Articular chondrocyte of knee joint (primary cell): Measurements from ENCODE around the gene PIANP. TPM values are rescaled to one million over a fixed set of nuclear protein-coding genes. Genes with fewer than 3 reads are reported as not detected.

Experiments used
- small RNA-seq: library from RNA; depleted of rRNA; stranded (forward); fragments of <200 nt; gene quantifications from one replicate; pipeline ENCODE3, GENCODE V24; 2012
- total RNA-seq: library from RNA; depleted of rRNA; stranded (reverse); fragments of >200 nt; gene quantifications from 2 replicates; pipeline ENCODE4 v1.2.3, GENCODE V29; 2012

PIANP gene, protein sequence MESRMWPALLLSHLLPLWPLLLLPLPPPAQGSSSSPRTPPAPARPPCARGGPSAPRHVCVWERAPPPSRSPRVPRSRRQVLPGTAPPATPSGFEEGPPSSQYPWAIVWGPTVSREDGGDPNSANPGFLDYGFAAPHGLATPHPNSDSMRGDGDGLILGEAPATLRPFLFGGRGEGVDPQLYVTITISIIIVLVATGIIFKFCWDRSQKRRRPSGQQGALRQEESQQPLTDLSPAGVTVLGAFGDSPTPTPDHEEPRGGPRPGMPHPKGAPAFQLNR
- 0.11 and 0.13 TPM in 2 replicates for total RNA-seq

GRCh38 chr12:6700646-6701051 lies at the start of gene PIANP:
Gene PIANP, minus strand, starts transcription at chr12:6700815. Its CDS starts 2,754 bp downstream, at chr12:6698061.

DNA sequence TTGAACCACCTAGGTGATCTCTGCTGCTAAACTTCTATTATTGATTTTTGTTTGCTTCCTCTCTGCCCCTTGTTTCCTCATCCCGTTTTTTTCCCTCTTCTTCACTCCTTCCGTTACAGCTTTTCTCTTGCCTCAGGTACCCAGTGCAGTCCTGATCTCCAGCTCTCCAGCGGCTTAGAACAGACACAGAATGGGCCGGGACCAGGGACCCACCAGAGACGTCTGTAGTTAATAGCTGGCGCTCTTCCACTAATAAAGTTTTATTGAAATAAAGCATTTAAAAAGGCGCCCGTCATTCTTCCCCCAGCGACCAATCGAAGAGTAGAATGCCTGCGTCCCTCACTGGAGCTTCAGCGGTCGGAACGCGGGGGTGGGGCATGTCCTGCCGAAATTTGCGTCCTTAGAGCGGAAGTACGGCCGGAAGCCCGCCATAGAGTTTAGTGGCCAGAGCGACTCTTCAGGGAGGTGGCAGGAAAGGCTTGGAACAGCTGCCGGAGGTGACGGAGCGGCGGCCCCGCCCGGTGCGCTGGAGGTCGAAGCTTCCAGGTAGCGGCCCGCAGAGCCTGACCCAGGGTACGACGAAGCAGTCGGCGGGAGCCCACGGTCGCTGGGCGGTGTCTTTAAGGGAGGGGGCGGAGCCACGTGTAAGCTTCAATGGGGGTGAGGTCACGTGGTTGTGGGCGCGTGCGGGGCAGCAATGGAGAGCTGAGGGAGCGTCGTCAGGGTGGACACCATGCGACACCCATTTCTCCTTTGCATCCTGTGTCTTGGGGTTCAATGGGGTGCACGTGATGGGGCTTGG lies 23.2 kb upstream of the PIANP start, which contains the start of gene COPS7A:
Gene COPS7A (plus strand): TSS at position 440 of the 802 bp plus-strand sequence. CDS start 611 bp downstream, outside the sequence.

DNA sequence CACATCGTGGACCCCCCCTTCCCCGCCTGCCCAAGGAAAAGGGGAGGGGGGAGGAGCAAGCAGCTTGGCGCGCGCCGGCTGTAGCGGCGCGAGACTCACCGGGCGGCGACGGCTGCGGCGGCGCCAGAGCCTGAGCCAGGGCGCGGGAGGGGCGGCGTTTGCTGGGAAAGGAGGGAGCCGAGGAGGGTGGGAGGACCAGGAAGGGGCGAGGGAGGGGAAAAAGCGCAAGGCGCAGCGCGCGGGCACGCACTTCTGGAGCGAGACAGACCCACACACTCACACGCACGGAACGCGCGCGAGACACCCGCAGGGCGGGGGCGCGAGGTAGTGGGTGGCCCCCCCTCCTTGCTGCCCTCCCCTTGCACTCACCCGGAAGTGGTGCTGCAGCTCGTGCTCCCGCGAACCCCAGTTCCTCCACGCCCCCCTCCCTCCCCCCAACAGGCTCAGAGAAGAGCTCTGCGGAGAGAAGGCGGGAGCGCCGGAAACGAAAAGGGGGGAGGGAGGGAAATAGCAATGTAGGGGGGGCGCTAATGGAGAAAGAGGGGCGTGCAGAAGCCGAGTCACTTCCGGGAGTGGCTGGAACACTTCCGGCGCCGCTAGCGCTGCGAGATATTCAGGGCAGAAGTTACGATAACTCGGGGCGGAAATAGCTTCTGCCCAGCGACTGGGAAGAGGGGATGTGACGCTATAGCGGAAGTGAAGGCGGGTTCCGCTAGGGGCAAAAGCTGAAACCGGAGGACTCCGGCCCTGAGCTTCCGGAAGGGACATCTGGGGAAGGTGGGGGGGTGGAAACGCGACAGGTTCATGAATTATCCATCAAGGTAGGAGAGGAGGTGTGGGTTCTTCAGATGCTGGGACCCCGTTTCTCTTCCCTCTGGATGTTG lies 11.4 kb downstream of the PIANP start, which contains the start of gene ZNF384:
Gene ZNF384 (minus strand): TSS at position 377 of the 884 bp plus-strand sequence. CDS start 9,855 bp downstream, outside the sequence.

GRCh38 chr12:6662906-6663742 lies 37.5 kb downstream of the PIANP start, which contains the start of gene ING4:
Gene ING4, minus strand, starts transcription at chr12:6663119. Its CDS starts 18 bp downstream, at chr12:6663101.

DNA sequence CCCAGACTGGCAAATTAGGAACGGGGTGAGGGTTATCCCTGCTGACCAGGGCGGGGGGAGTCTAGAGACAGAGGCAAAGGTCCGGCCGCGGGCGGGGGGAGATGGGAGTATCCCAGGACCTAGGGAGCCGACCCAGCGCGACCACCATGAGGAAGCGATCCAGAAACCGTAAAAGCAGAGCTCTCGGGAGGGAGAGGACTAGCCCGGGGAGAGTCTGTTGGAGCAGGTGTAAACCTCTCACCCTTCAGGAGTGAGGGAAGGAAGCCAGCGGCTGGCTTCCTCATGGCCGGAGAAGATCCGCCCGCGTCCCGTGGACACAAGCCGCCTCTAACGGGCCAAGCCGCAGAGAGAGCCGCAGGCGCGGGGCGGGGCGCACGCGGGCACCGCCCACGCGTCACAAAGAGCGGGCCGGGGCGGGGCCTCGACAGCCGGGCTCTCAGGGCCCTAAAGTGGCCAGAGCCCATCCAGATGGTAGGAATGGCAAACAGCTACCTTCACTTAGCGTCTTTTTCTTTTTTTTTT lies 53.5 kb downstream of the PIANP start, which contains the start of gene ACRBP:
Gene ACRBP (minus strand): TSS at position 350 of the 522 bp plus-strand sequence. CDS start 66 bp downstream, at position 284.

Small RNA genes within 50 kb of the gene (small RNA-seq; reads per million reads assigned to genes)
- not detected for gene RNU6-781P

Other genes with a start within 250 kb of the PIANP start
- gene TAPBPL, start 248.8 kb downstream of the PIANP start, total RNA-seq, result 9.9 and 13.9 TPM in 2 replicates
- 8.4 and 9.6 TPM in 2 replicates for gene VAMP1, start 230.1 kb downstream of the PIANP start, total RNA-seq
- gene MRPL51, start 207.6 kb downstream of the PIANP start, total RNA-seq, result 84.3 and 96.9 TPM in 2 replicates
- 31.0 and 40.4 TPM in 2 replicates for gene NCAPD2, start 206.7 kb downstream of the PIANP start, total RNA-seq
- 6,743 and 9,393 TPM in 2 replicates for gene GAPDH, start 166.3 kb downstream of the PIANP start, total RNA-seq
- 12.4 and 17.2 TPM in 2 replicates for gene IFFO1, start 144.8 kb downstream of the PIANP start, total RNA-seq
- gene NOP2, start 132.5 kb downstream of the PIANP start, total RNA-seq, result 20.1 and 23.3 TPM in 2 replicates
- gene CHD4, start 93.4 kb downstream of the PIANP start, total RNA-seq, result 210 and 211 TPM in 2 replicates
- gene LPAR5, start 64.9 kb downstream of the PIANP start, total RNA-seq, result not detected in 2 replicates
- 0.26 and 0.76 TPM in 2 replicates for gene ACRBP, start 53.4 kb downstream of the PIANP start, total RNA-seq
- 28.4 and 43.7 TPM in 2 replicates for gene ING4, start 37.7 kb downstream of the PIANP start, total RNA-seq
- 22.9 and 26.8 TPM in 2 replicates for gene ZNF384, start 11.4 kb downstream of the PIANP start, total RNA-seq
- gene COPS7A, start 23.2 kb upstream of the PIANP start, total RNA-seq, result 71.5 and 77.6 TPM in 2 replicates
- gene MLF2, start 52.3 kb upstream of the PIANP start, total RNA-seq, result 105 and 112 TPM in 2 replicates
- gene PTMS, start 65.5 kb upstream of the PIANP start, total RNA-seq, result 75.0 and 82.3 TPM in 2 replicates
- 0.54 and 1.0 TPM in 2 replicates for gene LAG3, start 71.7 kb upstream of the PIANP start, total RNA-seq
- 2.3 and 4.3 TPM in 2 replicates for gene CD4, start 88.7 kb upstream of the PIANP start, total RNA-seq
- gene GPR162, start 121.0 kb upstream of the PIANP start, total RNA-seq, result 1.3 and 2.7 TPM in 2 replicates
- gene P3H3, start 127.6 kb upstream of the PIANP start, total RNA-seq, result 65.1 and 65.5 TPM in 2 replicates
- gene GNB3, start 140.1 kb upstream of the PIANP start, total RNA-seq, result 3.7 and 4.3 TPM in 2 replicates
- 14.9 and 18.7 TPM in 2 replicates for gene CDCA3, start 150.5 kb upstream of the PIANP start, total RNA-seq
- gene USP5, start 151.3 kb upstream of the PIANP start, total RNA-seq, result 67.8 and 73.4 TPM in 2 replicates
- gene TPI1, start 166.7 kb upstream of the PIANP start, total RNA-seq, result 717 and 807 TPM in 2 replicates
- gene SPSB2, start 172.5 kb upstream of the PIANP start, total RNA-seq, result 5.6 and 5.9 TPM in 2 replicates
- gene LRRC23, start 204.0 kb upstream of the PIANP start, total RNA-seq, result 9.6 and 9.8 TPM in 2 replicates
- gene ENO2, start 213.8 kb upstream of the PIANP start, total RNA-seq, result 13.0 and 16.3 TPM in 2 replicates
- 9.7 and 12.5 TPM in 2 replicates for gene ATN1, start 227.1 kb upstream of the PIANP start, total RNA-seq
- gene RNU7-1, start 243.0 kb upstream of the PIANP start, total RNA-seq, result not detected in 2 replicates
- gene C12orf57, start 243.2 kb upstream of the PIANP start, total RNA-seq, result 120 TPM in 2 replicates